Smooth muscle cell (in vitro differentiated cells): ENCODE measurements around the gene RASGEF1C. TPM values are rescaled to one million over a fixed set of nuclear protein-coding genes. Genes with fewer than 3 reads are reported as not detected.

Experiments used
- DNase-seq: peaks from one replicate; lab custom pipeline; 2025; ENCODE audit not compliant: unreplicated experiment; lab: John Stamatoyannopoulos, UW
- H2AFZ ChIP-seq: fragments of 200-600 bp; sonication (generic); 2 replicates; pipeline ENCODE4 v1.6.0; 2016; ENCODE audit warnings: antibody characterized with exemption, low read depth, mild to moderate bottlenecking
- H3F3A ChIP-seq: fragments of 200-600 bp; sonication (generic); 2 replicates; pipeline ENCODE4 v1.6.0; 2017; ENCODE audit warnings: antibody characterized with exemption, low read depth
- H3K27ac ChIP-seq: fragments of 200-600 bp; sonication (generic); 2 replicates; pipeline ENCODE4 v1.5.1; 2016; ENCODE audit warnings: low read depth, mild to moderate bottlenecking
- H3K27me3 ChIP-seq: fragments of 200-600 bp; sonication (generic); 2 replicates; pipeline ENCODE4 v1.6.1; 2016; ENCODE audit warnings: low read depth, mild to moderate bottlenecking
- H3K36me3 ChIP-seq: fragments of 200-600 bp; sonication (generic); 2 replicates; pipeline ENCODE4 v1.5.1; 2016; ENCODE audit warnings: low read depth
- H3K4me1 ChIP-seq: fragments of 200-600 bp; sonication (generic); 2 replicates; pipeline ENCODE4 v1.5.1; 2016; ENCODE audit warnings: low read depth
- H3K4me2 ChIP-seq: fragments of 200-600 bp; sonication (generic); 2 replicates; pipeline ENCODE4 v1.6.0; 2016; ENCODE audit warnings: mild to moderate bottlenecking
- H3K4me3 ChIP-seq: fragments of 200-600 bp; sonication (generic); 2 replicates; pipeline ENCODE4 v1.5.1; 2016; ENCODE audit warnings: mild to moderate bottlenecking
- H3K79me2 ChIP-seq: fragments of 200-600 bp; sonication (generic); 2 replicates; pipeline ENCODE4 v1.6.0; 2016; ENCODE audit warnings: low read depth, mild to moderate bottlenecking
- H3K9ac ChIP-seq: fragments of 200-600 bp; sonication (generic); 2 replicates; pipeline ENCODE4 v1.6.0; 2016; ENCODE audit warnings: low read depth
- H3K9me3 ChIP-seq: fragments of 200-600 bp; sonication (generic); replicated peaks from 2 replicates; pipeline ENCODE4 v1.5.1; 2016; ENCODE audit warnings: low read depth
- H4K20me1 ChIP-seq: fragments of 200-600 bp; sonication (generic); 2 replicates; pipeline ENCODE4 v1.6.0; 2016; ENCODE audit warnings: low read depth
- WGBS: methylation state at CpG from one replicate; pipeline ENCODE4 v1.1.7; 2016; ENCODE audit warnings: low lambda C conversion rate; 5-methylcytosine and 5-hydroxymethylcytosine counted together
- polyA plus RNA-seq: library from polyadenylated mRNA; unstranded; fragments of >200 nt; fragmentation: Nextera tagmentation; extraction: Ambion mirVana; gene quantifications from 2 replicates; pipeline ENCODE4 v1.2.1, GENCODE V29; 2016
- total RNA-seq: library from RNA; depleted of rRNA; stranded (reverse); fragments of >200 nt; gene quantifications from 2 replicates; pipeline ENCODE4 v1.2.3, GENCODE V29; 2014
- TF ChIP-seq, protein P1 (sequence below): fragments of 200-600 bp; sonication (generic); IDR thresholded peaks from 2 replicates; pipeline ENCODE4 v1.5.1; 2017; ENCODE audit warnings: borderline replicate concordance, mild to moderate bottlenecking, antibody characterized with exemption; ENCODE audit not compliant: insufficient read depth, poor library complexity, severe bottlenecking

Gene RASGEF1C
- total and polyA plus RNA-seq, 2 experiments from 2014 or later, result 0.14 TPM; not detected in 1

DNA sequence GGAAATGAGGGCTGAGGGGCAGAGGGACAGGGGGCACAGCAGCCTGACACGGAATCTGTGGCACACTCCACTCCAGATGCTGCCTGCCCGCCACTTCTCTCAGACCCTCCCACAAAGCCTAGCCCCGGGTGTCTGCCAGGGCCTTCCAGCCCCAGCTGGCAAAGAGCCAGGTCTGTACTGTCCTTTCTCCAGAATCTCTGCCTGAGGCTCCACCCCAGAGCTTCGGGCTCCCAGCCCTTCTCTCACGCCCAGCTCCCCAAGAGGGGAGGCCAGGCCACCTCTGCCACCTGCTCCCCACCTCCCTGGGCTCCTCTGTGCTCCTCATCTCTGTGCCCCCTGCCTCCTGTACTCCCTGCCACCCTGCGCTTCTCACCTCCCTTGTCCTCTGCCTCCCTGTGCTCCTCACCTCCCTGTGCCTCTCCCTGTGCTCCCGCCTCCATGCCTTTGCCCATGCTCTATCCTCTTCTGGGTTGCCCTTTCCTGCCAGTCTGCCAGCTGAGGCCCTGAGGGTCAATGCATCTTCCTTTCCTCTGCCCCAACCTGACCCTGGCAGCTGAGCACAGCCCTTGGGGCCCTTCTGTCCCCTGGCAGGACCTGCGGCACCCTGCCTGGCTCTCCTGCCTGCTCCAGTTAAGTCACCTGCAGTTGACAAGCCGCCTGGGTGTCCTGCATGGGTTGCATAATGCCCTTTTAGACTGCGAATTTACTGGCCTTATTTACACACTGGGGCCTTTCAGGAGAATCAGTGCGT lies 36.4 kb downstream of the RASGEF1C start:
- no peak overlapping the region for H2AFZ ChIP-seq
- no peak for DNase-seq
- H3K4me1 ChIP-seq, result peaks cover 3% of the 10 kb centered on the region
- H3K9me3 ChIP-seq, result no peaks in the 10 kb centered on the region
- no peaks in the 10 kb centered on the region for H3K36me3 ChIP-seq
- no peaks in the 10 kb centered on the region for H3F3A ChIP-seq
- H3K27ac ChIP-seq, result no peak overlapping the region
- no peaks in the 10 kb centered on the region for H4K20me1 ChIP-seq
- H3K4me2 ChIP-seq, result no peak overlapping the region
- no peaks in the 10 kb centered on the region for H3K27me3 ChIP-seq
- 75% methylated on average over 11 of the region's 11 CpGs for WGBS
- H3K4me3 ChIP-seq, result no peak overlapping the region
- no peaks in the 10 kb centered on the region for H3K79me2 ChIP-seq
- TF ChIP-seq, protein P1, sequence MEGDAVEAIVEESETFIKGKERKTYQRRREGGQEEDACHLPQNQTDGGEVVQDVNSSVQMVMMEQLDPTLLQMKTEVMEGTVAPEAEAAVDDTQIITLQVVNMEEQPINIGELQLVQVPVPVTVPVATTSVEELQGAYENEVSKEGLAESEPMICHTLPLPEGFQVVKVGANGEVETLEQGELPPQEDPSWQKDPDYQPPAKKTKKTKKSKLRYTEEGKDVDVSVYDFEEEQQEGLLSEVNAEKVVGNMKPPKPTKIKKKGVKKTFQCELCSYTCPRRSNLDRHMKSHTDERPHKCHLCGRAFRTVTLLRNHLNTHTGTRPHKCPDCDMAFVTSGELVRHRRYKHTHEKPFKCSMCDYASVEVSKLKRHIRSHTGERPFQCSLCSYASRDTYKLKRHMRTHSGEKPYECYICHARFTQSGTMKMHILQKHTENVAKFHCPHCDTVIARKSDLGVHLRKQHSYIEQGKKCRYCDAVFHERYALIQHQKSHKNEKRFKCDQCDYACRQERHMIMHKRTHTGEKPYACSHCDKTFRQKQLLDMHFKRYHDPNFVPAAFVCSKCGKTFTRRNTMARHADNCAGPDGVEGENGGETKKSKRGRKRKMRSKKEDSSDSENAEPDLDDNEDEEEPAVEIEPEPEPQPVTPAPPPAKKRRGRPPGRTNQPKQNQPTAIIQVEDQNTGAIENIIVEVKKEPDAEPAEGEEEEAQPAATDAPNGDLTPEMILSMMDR, result no peak
- H3K9ac ChIP-seq, result no peak overlapping the region

DNA sequence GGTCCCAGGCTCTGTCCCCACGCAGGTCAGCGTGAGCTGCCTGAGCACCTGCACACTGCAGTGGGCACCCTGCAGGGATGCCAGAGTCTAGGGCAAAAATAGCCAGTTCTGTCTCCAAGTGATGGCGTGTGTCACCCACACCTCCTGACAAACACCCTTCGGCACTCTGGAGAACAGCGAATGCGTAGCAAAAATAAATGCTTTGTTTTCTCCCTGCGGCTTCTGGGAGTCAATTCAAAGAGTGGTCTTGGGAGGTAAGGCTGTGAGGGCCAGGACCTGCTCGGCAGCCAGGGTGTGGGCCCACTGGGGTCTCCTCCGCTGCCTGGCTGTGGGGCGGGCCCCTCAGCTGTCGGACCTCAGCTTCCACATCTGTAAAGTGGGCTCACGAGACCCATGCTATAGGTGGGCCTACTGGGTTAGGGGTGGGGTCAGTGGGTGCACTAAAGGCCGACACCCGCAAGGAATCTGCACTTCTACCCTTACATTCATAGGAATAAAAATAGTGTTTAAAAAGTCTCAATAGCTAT lies 37.4 kb downstream of the RASGEF1C start:
- DNase-seq, result no peak

DNA sequence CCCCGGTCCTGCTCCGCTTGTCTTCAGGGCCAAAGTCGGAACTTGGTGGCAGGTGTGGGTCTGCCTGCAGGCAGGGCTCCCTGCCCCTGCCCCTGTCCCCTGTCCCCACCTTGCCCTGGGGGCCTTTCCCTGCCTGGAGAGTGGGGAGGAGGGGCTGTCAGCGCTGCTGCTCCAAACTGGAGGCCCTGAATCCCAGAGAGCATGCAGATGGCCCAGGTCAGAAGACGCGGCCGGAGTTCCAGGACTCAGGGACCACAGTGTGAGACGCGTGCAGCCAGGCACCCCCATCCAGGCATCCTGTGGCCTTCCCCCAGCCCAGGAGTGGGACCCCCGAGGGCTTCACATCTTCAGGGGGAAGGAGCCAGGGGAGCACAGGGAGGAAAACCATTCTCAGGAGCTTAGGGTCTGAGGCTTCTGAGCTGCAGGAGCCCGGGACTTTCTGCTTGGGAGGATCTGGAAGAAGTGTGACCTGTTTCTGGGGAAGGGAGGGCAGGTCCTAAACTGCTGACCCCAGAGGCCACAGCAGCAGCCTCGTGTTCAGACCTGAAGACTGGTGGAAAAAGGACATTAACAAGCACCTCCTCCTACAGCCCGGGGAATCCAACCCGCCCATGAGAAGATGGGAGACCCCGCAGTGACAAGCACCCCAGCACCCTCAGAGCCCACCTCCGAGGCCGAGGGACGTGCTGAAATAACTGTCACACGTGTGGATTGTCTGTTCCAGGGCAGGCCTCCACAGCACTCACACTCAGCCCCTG lies 38.0 kb downstream of the RASGEF1C start:
- no peaks in the 10 kb centered on the region for H3K36me3 ChIP-seq

More for the DNA sequence above, 37.4 kb downstream of the RASGEF1C start:
- H2AFZ ChIP-seq, result no peak overlapping the region
- H3F3A ChIP-seq, result no peaks in the 10 kb centered on the region
- H3K79me2 ChIP-seq, result no peaks in the 10 kb centered on the region
- no peaks in the 10 kb centered on the region for H3K9me3 ChIP-seq
- no peak overlapping the region for H3K9ac ChIP-seq
- H3K36me3 ChIP-seq, result no peaks in the 10 kb centered on the region
- WGBS, result 95% methylated on average over 14 of the region's 14 CpGs
- H4K20me1 ChIP-seq, result no peaks in the 10 kb centered on the region
- no peak overlapping the region for H3K27ac ChIP-seq
- peaks cover 3% of the 10 kb centered on the region for H3K4me1 ChIP-seq
- no peak overlapping the region for H3K4me3 ChIP-seq
- H3K27me3 ChIP-seq, result no peaks in the 10 kb centered on the region
- H3K4me2 ChIP-seq, result no peak overlapping the region
- TF ChIP-seq, protein P1, result no peak

More for the DNA sequence above, 38.0 kb downstream of the RASGEF1C start:
- Histone ChIP-seq H3K79me2 (no peaks in the 10 kb centered on the region), H3K9ac (no peak overlapping the region), H3K4me2 (no peak overlapping the region), H3K4me3 (no peak overlapping the region), H2AFZ (no peak overlapping the region), H4K20me1 (no peaks in the 10 kb centered on the region), H3K27ac (no peak overlapping the region), H3F3A (no peaks in the 10 kb centered on the region), H3K27me3 (no peaks in the 10 kb centered on the region), H3K4me1 (peaks cover 3% of the 10 kb centered on the region), H3K9me3 (no peaks in the 10 kb centered on the region)
- DNase-seq, result no peak
- TF ChIP-seq, protein P1, result no peak
- WGBS, result 91% methylated on average over 19 of the region's 19 CpGs
